NCI-H460 (cell line): ENCODE results near the gene RAD51D. TPM values are rescaled to one million over a fixed set of nuclear protein-coding genes. Genes with fewer than 3 reads are reported as not detected.
"Not testable (repeated sequence)": the region's sequence is repeated elsewhere in the genome, so short reads cannot be mapped to it uniquely, and the experiment has no call there.

Experiments
- DNase-seq: peaks from one replicate; pipeline ENCODE4 v3.0.0-alpha.2; 2016; ENCODE audit warnings: low read depth; ENCODE audit errors: extremely low read depth
- total RNA-seq: library from RNA; depleted of rRNA; stranded (reverse); fragments of >200 nt; shearing (Covaris generic); gene quantifications from 2 replicates; pipeline ENCODE4 v1.2.3, GENCODE V29; 2014

Gene RAD51D
- total RNA-seq, 1 experiment from 2014 or later: 9.9 TPM

DNA sequence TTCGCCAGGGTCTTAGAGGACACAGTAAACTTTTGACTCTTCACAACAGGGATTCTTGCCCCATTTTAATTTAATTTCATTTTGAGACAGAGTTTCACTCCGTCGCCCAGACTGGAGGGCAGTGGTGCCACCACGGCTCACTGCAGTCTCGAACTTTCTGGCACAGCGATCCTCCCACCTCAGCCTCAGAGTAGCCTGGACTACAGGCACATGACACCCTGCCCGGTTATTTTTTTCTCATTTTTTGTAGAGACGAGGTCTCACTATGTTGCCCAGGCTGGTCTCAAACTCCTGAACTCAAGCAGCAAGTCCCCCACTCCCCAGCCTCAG is 22.8 kb upstream of the RAD51D start:
- DNase-seq: no peak

DNA sequence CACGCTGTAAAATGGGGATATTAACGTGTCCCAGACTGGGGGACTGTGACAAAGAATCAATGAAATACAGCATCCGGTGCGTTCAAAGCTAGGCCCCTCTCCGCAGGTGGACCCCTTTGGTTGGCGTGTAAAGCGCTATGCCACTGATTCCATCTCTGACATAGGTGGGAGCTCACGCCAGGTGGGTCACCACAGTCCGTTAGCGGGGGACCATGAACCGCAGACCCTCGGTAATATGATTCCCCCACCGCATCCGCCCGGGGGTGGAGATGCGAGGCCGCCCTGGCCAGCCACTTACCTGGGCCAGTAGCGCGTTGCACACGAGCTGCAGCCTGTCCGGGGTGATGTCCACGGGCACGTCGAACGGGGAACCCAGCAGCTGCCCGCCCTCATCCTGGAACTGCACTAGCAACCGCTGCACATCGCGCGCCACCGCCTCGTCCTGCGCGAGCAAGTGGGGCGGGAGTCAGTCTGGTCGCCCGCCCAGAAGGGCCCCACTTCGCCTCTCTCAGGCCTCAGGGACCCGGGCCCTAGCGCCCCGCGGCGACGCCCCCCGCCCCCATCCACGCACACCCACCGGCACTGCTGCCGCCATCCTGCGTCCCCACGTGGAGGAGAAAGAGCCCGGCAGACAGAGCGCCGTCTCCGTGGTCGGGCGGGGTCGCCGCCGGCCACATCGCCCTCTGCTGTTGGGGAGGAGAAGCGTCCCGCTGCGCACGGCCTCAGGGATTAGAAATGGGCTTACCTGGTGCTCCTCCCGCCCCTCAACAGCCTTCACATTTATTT is 22.2 kb upstream of the RAD51D start, which contains the start of gene NLE1:
Gene NLE1, minus strand, starts transcription at position 623 of the 786 bp plus-strand sequence. Its CDS starts 28 bp downstream, at position 595.
- peak; percentile 75 for DNase-seq

DNA sequence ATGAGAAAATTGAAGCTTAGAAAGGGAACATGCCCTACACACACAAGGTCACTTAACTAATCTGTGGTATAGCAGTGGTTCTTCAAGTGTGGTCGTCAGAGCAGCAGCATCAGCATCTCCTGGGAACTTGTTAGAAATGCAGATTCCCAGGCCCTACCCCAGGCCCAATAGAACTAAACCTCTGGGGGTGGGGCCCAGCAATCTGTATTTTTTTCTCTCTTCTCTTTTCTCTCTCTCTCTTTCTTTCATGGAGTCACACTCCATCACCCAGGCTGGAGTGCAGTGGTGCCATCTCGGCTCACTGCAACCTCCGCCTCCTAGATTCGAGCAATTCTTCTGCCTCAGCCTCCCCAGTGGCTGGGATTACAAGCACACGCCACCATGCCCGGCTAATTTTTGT is 18.6 kb upstream of the RAD51D start:
- no peak for DNase-seq

DNA sequence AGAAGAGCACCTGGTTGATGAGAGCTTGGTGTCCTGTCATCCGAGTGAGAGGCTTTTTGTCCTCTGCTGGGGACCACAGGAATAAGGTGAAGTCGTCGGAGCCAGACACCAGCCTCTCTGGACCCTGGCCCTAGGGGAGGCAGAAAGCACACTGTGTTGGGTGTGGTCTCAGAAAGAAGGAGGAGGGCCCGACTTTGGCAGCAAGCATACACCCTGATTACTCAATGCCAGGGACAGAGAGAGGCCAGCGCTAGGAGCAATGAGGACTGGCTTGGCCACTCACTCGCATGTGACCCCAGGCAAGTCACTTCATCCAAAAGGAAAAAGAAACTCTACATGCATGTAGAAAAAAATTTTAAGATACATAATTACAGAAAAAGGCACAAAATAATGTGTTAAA is 15.7 kb upstream of the RAD51D start:
- DNase-seq: no peak

DNA sequence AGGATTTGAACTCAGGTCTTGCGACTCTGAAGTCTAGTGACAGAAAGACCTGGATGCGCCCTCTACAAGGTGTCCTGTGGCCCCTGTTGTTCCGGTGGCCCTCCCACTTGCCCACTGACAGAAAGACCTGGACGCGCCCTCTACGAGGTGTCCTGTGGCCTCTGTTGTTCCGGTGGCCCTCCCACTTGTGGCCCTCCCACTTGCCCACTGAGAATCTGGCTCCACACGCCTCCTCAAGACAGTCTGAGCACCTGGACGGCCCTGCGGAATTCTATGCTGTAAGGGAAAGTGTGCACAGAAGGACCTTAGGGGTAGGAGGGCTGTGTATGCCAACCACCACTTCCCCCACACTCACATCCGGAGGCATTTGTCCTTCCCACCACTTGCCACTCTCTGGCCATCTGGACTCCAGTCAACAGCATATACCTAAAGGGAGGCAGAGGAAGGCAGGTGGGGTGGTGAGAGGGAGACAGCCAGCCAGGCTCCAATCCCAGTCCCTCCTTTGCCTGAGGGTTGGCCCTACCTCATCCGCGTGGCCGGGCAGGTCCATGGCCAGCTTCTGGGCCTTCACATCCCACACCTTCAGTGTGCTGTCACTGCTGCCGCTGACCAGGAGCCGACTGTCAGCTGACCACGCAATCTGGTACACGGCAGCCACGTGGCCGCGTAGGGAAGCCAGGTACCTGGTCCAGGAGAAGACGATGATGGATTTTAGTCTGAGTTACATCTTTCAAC is 13.3 kb upstream of the RAD51D start:
- DNase-seq: no peak

DNA sequence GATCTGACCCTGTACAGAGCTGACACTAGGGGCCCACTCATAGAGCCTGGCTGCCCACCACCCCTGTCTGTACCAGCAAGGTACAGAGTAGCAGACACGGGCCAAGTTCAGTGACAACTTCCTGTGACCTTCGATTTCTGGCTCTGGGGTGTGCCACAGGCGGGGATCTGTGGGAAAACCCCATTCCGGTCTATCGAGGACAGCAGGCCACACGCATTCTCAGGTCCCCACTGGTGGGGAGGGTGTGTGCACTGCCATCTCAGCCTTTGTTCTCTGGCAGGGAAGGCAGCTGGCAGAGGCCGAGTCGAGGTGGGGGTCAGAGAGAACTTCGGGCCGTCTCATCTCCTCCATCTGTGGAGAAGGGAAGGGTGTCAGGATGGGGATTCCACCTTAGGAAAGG is 12.4 kb upstream of the RAD51D start:
- DNase-seq: no peak

DNA sequence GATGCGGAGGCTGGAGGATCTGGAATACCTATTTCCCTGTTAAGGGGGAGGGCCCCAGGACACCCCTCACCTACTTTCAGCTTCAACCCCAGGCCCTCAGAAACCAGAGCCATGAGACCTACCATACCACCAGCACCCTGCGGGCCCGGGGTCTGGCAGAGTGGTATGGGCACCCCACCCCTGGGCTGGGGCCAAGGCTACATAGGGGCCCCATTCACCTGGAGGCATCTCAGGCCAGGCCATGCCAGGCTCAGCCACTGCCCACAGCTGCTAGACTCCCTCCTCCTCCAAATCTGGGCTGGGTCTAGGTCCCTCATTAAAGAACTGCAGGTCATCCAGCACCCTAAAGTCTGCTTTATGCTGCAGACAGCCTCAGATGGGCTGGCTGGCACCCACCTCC is 10.7 kb upstream of the RAD51D start:
- no peak for DNase-seq

DNA sequence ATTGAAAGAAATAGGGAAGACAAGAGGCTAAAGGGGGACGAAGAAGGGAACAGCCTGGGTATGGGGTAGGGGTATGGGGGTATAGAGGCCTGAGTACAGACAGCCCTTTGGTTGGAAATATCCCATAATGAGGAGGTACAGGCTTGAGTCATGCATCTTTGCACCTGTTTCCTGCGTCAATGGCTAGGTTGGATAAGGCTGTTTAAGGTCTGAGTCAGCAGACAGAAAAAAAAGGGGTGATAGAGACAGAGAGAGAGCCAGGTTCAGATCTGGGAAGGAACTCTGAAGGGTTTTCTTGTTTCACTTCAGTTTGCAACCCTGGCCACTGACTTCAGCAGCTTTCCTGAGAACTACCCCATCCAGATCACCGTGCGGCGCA is 10.3 kb upstream of the RAD51D start:
- DNase-seq: no peak

DNA sequence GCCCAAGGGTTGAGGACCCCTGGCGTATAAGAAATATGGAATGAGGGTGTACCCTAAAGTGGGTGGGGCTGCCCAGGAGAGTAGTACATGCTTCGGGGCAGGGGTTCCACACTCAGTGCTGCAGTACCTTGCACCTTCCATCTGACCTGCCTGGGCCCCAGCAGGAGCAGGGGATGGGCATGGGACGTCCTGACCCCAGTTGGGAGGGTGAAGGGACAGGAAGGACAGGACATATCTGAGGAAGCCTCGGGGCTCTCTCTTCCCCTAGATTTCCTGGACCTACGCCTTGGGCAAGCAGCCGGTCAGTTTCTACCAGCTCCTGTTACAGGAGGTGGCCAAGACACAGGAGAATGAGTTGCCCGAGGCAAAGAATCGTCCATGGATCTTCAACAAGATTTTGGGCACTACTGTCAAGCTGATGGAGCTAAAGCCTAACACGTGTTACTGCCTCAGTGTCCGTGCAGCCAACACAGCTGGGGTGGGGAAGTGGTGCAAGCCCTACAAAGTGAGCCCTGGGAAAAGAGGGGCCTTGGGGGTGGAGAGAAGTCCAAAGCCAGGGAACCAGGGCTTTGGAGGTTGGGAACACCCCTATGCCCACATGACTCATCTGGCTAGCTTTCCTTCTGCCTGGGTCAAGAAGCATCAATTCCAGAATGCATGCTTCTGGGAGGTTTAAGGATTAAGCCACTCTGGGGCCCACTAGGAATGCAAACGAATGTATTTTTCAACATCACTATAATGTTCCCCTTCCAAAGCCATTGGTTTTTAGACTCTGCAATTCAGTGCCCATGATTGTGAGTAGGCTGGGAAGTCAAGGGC is 9.7 kb upstream of the RAD51D start:
- no peak for DNase-seq

DNA sequence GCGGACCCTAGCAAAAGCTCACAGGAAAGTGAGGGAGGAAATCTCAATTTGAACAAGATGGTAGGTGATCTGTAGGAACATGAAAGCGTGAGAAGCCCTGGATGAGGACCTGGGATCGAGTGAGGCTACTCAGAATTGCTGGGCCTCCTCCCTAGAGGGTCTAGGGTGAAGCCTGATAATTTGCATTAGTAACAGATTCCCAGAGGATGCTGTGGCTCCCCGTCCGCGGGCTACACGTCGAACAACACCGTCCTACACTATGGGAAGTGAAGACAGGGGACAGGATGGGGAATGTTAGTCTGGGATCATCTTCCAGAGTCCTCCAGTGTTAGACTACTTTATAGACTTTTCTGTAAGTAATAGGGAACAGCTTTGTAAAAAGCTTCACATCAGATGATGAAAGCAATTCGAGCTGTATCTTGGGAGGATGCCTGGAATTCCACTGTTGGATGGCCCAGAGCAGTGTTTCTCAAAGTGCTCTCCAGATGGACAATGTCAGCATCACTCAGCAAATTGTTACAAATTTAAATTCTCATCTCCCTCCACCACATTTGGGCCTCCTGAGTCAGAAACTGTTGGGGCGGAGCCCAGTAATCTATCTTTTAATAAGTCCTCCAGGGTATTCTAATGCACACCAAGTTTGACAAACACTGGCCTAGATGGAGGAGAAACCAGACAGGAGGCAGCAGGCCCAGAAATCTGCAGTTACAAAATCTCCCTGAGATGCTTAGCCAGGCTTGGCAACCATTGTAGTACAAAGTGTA is 8.3 kb upstream of the RAD51D start:
- no peak for DNase-seq

DNA sequence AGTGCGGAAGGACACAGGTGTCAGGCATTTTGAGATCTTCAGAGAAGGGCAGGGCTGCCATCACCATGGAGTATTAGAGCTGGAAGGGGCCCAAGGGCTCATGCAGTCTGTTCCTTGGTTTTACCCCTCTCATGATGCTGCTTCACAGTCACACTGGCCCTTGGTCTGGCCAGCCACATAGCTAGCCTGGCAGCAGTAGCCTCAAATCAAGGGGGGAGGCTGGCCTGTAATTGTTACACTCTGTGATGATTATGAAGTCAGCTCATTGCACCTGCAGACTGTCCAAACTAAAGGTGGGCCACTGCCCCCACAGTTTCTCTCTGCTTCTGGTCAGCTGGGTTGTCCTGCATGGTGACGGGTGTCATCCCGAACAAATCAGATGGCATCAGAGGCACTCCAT is 1.7 kb upstream of the RAD51D start, which contains the start of gene FNDC8:
Gene FNDC8, plus strand, starts transcription at position 301 of the 400 bp plus-strand sequence. Its CDS starts 79 bp downstream, at position 380.
- no peak for DNase-seq

DNA sequence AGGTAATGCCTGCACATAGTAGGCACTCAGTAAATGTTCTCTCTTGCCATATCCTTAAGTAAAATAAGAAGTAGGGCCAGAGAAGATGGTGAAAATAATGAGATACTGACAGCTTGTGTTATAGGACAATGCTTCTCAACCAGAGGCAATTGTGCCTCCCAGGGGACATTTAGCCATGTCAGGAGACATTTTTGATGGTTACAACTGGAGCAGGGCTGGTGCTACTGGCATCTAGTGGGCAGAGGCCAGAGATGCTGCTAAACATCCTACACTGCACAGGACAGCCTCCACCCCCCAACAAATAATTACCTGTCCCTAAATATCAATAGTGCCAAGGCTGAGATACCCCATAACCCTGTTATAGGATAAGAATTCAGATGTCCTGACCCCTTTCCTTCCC is 1.7 kb downstream of the RAD51D start:
- DNase-seq: peak; percentile 38

DNA sequence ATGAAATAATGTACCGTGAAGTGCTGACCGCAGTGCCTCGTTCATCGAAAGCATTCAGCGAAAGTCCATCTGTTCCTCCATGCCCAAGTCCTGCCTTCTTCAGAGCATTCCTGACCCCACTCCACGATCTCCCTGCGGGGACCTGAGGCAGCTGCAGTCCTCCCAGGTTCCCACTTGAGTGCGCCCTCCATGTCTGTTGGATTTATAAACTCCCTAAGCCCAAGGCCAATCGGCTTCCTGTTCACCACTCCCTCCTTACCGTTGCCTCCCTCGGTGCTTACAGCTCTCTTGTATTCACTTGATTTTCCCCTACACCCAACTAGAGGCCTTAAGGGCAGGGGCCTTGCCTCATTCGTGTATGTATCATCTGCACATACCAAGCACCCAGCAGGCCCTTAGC is 2.8 kb downstream of the RAD51D start:
- no peak for DNase-seq

DNA sequence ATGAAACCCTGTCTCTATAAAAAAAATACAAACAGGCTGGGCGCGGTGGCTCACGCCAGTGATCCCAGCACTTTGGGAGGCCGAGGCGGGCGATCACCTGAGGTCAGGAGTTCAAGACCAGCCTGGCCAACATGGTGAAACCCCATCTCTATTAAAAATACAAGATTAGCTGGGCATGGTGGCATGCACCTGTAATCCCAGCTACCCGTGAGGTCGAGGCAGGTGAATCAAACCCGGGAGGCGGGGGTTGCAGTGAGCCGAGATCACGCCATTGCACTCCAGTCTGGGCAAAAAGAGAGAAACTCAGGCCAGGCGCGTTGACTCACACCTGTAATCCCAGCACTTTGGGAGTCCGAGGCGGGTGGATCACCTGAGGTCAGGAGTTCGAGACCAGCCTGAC is 8.9 kb downstream of the RAD51D start:
- not testable (repeated sequence) for DNase-seq

DNA sequence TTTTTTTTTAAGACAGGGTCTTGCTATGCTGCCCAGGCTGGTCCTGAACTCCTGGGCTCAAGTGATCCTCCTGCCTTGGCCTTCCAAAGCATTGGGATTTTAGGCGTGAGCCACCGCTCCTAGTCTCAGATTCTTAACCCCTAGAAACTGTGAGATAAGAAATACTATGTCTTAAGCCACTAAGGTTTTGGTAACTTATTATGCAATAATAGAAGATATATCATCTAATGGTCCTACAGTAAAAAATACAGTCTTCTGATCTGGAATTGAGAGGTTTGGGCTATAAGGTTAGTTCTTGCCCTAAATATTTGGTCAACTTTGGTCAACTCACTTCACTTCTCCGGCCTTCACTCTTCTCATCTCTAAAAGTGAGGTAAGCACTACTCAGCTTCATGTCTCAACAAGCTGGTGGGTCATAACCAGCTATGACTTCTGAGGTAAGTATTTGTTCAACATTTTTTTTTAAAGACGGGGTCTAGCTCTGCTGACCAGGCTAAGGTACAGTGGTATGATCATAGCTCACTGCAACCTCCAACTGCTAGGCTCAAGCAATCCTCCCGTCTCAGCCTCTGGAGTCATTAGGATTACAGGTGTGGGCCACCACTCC is 14.7 kb downstream of the RAD51D start:
- no peak for DNase-seq

DNA sequence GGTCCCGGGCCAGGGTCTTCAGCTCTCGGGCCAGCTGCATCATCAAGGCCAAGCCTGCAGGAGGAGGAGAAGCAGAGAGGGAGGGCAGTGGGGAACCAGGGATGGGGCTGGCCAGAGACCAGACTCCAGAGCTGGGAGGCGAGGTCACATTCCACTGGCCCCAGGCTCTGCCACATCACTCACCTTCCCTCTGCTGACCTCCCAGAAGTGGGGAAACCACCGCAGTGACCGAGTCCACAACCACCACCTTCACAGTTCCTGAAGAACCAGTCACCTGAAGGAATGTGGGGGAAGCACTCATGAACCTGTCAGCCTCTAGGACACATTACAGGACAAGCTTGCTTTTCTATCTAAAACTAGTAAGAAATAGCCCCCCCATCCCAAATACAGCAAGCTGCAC is 16.4 kb downstream of the RAD51D start:
- DNase-seq: no peak

DNA sequence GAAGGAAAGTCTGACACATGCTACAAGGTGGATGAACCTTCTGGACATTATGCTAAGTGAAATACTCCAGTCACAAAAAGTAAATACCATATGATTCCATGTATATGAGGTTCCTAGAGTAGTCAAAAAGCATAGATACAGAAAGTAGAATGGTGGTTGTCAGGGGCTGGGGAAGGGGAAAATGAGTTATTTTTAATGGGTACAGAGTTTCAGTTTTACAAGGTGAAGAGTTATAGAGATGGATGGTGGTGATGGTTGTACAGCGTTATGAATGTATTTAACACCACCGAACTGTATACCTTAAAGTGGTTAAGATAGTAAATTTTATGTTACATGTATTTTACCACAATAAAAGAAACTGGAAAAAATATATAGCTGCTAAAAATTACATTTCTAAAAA is 17.9 kb downstream of the RAD51D start:
- no peak for DNase-seq

DNA sequence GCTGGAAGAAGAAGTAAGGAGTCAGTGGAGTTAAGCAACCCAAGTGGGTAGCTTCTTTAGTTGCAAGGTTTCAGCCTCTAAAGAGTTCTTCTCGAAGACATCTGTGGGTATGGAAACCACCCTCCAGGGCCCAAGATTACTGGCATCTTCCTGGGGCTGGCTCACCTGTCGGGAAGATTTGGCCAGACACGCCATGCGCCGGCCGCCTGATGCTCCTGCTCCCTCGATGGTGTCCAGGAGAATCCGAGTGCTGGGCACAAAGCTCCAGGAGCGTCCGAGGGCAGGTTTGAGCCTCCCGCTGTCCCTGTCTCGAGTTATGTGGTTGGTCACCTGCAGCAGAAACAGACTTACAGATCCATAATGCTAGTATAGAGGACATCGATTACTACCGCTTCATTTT is 18.6 kb downstream of the RAD51D start:
- no peak for DNase-seq

DNA sequence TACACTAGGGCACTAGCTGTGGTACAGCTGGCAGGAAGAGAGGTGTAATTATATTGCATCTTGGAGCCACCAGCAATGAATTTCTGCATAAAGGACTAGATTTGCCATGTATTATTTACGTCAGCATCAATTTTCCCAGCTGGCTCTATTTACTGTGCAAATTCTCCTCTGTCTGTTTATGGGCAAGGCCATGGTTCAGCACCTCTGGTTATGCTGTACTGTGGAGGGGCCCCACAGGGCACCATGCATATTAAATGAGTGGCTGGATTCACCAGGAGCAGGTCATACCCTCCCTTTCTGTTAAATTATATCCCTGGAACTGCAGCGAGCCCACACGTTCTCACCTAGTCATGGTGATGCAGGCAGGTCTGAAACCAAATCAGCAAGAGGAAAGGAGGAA is 19.8 kb downstream of the RAD51D start:
- no peak for DNase-seq

DNA sequence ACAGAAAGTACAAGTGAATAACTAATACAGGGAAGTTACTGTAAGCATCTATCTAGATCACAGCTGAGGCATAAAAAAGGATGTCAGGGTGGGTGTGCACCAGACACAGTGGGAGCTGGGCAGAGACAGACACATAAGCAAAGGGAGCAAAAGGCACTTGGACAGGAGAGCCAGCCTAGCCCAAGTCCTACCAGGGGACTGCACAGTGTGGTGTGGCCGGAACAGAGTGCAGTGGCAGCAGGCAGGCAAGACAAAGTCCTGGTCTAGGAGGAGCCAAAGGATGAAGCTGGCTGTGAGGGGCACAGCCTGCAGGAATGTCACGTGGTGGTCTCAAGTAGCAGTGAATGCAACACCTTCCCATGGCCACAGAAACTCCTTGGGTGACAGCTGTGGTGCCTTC is 21.9 kb downstream of the RAD51D start:
- DNase-seq: no peak
